ENCODE results near the gene TRRAP. TPM values are rescaled to one million over a fixed set of nuclear protein-coding genes. Genes with fewer than 3 reads are reported as not detected.

The TRRAP gene
- total and polyA plus RNA-seq, 2 of the 4 experiments (the other 2 are of a cell fraction): 12.5 to 18.1 TPM

DNA sequence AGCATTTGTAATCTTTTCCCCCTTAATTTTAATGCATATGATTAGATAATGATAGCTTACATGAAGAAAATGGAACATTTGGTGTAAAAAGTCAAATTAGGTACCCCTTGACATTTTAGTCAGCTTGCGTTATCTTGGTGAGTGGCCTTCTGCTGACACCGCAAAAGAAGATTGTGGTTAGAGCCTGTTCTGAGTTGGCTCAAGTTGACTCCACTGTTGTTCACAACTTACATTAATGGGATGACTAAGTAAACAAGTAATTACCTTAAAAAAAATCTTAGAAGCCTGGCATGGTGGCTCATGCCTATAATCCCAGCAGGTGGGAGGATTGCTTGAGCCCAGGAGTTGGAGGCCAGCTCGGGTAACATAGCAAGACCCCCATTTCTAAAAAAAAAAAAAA is 24.2 kb downstream of the TRRAP start:
- Histone ChIP-seq H3K9ac (ENCODE audit: low read depth, low read length) (no peak overlapping the region), H4K5ac (ENCODE audit: low read depth, low read length) (no peak overlapping the region), H2BK120ac (ENCODE audit: low read depth, low read length) (no peak overlapping the region), H3K56ac (ENCODE audit: extremely low read depth, insufficient read depth, low read length) (no peak overlapping the region), H3K23ac (ENCODE audit: low read depth, low read length) (no peak overlapping the region), H4K20me1 (ENCODE audit: insufficient read depth, low read length) (no peaks in the 10 kb centered on the region), H2AK9ac (replicated peaks; ENCODE audit: low read depth, low read length, poor library complexity) (no peak overlapping the region), H2BK5ac (ENCODE audit: low read depth, low read length, poor library complexity, severe bottlenecking) (no peak overlapping the region), H3K79me1 (ENCODE audit: low read depth in 1 of 2, low read length in 2 of 2) (peaks cover 0 to 8% of the 10 kb centered on the region in 2 experiments; a peak in 1 of 4 replicates), H3K27ac (ENCODE audit: insufficient read depth, low read length) (no peak overlapping the region), H3K9me3 (ENCODE audit: control insufficient read depth, insufficient read depth, low read length) (no peaks in the 10 kb centered on the region), H3K18ac (ENCODE audit: low read depth, low read length) (no peak overlapping the region), H3K14ac (replicated peaks; ENCODE audit: low read depth, low read length) (no peak overlapping the region), H3K4me2 (ENCODE audit: low read depth, low read length) (no peak overlapping the region), H3K4ac (ENCODE audit: low read depth, low read length) (no peak overlapping the region), H4K8ac (ENCODE audit: low read depth in 2 of 2, low read length in 2 of 2) (no peak overlapping the region), H2BK20ac (ENCODE audit: low read depth, low read length) (no peak overlapping the region), H3K27me3 (ENCODE audit: control insufficient read depth, insufficient read depth, low read length) (no peaks in the 10 kb centered on the region), H3K4me3 (ENCODE audit: insufficient read depth, low read depth, low read length) (no peak overlapping the region), H3K36me3 (ENCODE audit: control insufficient read depth, insufficient read depth, low read length) (peaks cover 68% of the 10 kb centered on the region), H3K4me1 (ENCODE audit: control insufficient read depth, insufficient read depth, low read length) (no peaks in the 10 kb centered on the region), H2BK15ac (ENCODE audit: low read depth, low read length) (no peak overlapping the region), H2AFZ (replicated peaks; ENCODE audit: low read length, poor library complexity) (no peak overlapping the region), H3K9me1 (ENCODE audit: insufficient read depth, low read length) (no peaks in the 10 kb centered on the region), H2AK5ac (ENCODE audit: low read depth, low read length) (no peak overlapping the region), H4K91ac (ENCODE audit: insufficient read depth, low read depth, low read length) (no peak overlapping the region)
- POLR2A ChIA-PET (ENCODE audit: unreplicated experiment): no interaction called here
- in situ Hi-C loops (cut with MboI; ENCODE audit: low sequenced_read_pairs) (no loop called here), dilution Hi-C loops (cut with HindIII; ENCODE audit: low sequenced_read_pairs, unreplicated experiment) (no loop called here), intact Hi-C loops (cut with micrococcal nuclease) (no loop called here)
- CTCF ChIA-PET: no interaction called here
- no CpG with 5 or more reads among the region's 3 CpGs for WGBS, 2 experiments (ENCODE audit: extremely low coverage in 2 of 2, insufficient read length in 1 of 2)
- TF ChIP-seq MAFK (IDR thresholded peaks at IDR 0.05; ENCODE audit: low read depth, low read length): 0 out of 2 replicates have a peak, but pooled peaks have one; percentile 17
- no peak for TF ChIP-seq POLR2A (IDR thresholded peaks at IDR 0.05; ENCODE audit: low read depth, low read length)
- DNase-seq (no peak), ATAC-seq (ENCODE audit: low read depth) (no peak)
- no TSS peak for BruUV-seq (replicated peaks)
